AG20443 (cell line): Measurements from ENCODE around the gene GYPC.

ENCODE experiments used
- DNase-seq: peaks from one replicate; pipeline ENCODE4 v3.0.0; 2012; ENCODE audit warnings: low spot score, mixed read lengths

GYPC gene

DNA sequence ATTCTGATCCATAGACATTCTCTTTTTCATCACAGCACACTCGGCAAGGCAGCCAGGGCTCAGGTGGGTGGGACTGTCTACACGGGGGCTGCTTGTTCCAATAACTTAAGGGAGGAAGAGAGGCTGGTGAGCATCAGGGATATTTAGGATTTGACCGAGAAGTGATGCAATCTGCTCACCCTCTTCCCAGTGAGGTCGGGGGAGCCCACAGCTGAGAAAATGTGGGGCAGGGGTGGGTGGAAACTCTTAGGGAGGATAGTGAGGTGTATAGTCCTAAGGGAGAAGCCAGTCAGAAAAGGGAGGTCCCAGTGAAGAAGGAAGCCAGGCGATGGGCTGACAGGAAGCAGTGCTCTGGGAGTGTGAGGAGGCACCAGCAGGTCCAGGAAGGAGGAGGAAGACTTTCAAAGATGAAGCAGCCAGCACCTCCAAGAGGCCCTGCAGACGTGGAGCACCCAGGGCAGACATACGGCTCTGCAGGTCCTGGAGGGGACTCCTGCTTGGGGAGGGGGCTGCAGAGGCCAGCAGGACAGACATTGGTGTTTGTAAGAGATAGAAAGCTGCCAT, 76.8 kb downstream of the GYPC start:
- DNase-seq = no peak

- DNase-seq = no peak
Observed at GRCh38 chr2:126733795-126734194, 77.8 kb downstream of the GYPC start.

DNA sequence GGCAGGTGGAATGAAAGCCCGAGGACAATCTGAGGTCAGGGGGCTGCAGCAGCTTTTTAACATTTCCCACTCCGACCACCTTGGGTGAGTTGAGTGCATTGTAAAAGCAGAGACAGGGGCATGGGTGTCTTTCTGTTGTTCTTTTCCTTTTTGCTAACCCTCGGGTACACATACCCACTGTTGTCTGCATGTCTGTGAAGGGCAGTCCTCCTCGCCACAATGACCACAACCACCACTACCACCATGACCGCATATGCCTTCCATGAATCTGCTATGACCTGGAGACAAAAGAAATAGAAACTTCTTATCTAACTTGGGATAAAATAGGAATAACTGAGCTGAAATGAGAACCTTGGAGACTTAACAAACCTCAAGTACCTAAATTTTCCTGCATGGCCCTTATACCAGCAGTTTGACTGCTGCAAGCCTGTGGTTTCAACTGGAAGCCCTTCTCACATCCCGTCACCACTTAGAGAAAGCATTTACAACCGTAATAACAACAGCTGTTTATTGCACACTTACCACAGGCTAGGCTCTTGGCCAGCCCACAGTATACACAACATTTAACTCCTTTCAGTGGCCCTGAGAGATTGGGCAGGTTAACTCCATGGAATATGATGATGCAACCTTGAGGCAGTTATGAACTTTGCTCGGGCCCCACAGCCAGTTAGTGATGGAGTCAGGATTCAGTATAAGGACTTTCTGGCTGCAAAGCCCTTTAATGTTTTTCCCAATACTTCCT, 80.3 kb downstream of the GYPC start:
- no peak for DNase-seq

- no peak for DNase-seq
Observed at GRCh38 chr2:126739141-126739540, 83.2 kb downstream of the GYPC start.

DNA sequence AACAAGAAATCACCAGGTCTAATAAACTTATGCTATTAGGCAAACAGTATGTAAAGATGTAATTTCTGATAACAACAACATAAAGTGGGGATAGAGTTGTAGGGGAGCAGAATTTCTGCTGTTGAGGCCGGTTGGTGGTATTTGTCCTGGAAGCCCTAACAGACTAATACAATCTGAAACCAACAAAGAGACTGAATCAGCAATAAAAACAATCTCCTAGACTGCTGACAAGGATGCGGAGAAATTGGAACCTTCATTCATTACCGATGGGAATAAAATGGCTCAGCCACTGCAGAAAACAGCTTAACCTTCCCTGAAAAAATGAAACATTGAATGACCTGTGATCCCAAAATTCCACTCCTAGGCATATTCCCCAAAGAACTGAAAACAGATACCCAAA, 88.7 kb downstream of the GYPC start:
- no peak for DNase-seq
